HG02759 (cell line): ENCODE results near the gene GPR25.

Experiments
- ATAC-seq: cut with Tn5 transposase; IDR thresholded peaks from one replicate; pipeline ENCODE4 v1.9.1; 2021; ENCODE audit warnings: mild to moderate bottlenecking, moderate library complexity; ENCODE audit not compliant: unreplicated experiment

GPR25 gene, protein sequence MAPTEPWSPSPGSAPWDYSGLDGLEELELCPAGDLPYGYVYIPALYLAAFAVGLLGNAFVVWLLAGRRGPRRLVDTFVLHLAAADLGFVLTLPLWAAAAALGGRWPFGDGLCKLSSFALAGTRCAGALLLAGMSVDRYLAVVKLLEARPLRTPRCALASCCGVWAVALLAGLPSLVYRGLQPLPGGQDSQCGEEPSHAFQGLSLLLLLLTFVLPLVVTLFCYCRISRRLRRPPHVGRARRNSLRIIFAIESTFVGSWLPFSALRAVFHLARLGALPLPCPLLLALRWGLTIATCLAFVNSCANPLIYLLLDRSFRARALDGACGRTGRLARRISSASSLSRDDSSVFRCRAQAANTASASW

DNA sequence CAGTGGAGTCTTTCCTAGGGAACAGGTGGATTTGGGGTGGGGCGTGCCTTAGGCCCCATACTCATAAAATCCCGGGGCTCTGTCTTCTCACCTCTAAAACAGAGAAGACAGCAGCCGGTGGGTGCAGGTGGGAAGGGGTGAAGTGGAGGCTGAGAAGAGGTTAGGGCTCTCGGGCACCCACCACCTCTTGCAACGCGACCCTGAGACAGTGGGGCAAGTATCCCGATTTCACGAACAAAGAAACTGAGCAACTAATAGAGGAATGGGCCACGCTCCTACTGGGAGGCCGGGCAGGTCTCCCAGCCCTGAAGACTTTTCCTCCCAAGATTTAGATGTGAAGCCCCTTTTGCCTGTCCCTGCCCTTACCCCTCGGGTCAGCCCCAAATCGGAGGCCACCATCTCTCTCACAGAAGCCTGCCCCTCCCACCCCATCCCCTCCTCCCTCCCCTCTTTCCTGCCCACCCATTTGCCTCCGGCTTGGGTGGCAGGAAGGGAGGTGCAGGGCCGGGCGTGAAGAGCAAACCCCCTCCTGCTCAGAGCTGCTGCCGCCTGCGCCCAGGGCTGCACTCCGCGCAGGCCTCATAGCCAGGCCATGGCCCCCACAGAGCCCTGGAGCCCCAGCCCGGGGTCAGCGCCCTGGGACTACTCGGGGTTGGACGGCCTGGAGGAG, at the start of gene GPR25:
Gene GPR25 (plus strand): TSS at position 536 of the 670 bp plus-strand sequence. CDS start 57 bp downstream, at position 593.
- no peak for ATAC-seq

DNA sequence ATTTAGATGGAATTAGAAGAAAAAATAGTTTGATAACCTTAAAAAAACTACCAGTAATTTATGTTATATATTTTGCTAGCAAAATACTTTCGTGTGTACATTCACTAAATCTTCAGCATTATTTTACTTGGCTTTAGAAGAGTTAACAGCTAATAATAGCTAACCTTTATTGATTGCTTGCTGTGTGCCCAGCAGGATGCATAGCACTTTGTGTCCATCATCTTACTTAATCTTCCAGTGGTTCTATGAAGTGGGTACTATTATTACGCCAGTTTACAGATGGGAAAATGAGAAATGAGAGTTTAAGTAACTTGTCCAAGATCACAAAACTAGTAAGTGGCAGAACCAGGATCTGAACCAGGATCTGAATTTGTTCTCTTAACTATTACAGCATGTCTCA, 41.7 kb upstream of the GPR25 start:
- no peak for ATAC-seq

DNA sequence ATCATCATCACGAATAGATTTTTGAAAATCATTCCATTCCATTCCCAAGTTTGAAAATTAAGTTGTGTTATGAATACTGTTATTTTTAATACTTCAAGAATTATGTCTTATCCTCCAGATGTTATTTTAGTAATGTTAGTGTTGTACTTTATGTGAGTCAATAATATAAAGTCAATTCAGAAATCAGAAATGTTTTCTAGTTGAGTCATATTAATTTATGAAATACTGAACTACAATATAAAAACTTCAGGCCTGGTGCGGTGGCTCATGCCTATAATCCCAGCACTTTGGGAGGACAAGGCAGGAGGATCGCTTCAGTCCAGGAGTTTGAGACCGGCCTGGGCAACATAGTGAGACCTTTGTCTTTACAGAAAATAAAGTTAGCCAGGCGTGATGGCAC, 38.4 kb upstream of the GPR25 start:
- ATAC-seq = no peak

DNA sequence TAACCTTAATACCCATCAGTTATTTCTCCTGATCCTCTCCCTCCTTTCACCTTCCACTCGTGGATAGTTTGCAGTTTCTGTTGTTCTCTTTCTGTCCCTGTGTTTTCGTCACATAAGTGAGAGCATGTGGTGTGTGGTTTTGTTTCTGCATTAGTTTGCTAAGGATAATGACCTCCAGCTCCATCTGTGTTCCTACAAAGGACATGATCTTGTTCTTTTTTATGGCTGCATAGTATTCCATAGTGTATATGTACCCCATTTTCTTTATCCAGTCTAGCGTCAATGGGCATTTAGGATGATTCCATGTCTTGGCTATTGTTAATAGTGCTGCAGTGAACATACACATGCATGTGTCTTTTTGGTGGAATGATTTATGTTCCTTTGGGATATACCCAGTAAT, 36.6 kb upstream of the GPR25 start:
- no peak for ATAC-seq

DNA sequence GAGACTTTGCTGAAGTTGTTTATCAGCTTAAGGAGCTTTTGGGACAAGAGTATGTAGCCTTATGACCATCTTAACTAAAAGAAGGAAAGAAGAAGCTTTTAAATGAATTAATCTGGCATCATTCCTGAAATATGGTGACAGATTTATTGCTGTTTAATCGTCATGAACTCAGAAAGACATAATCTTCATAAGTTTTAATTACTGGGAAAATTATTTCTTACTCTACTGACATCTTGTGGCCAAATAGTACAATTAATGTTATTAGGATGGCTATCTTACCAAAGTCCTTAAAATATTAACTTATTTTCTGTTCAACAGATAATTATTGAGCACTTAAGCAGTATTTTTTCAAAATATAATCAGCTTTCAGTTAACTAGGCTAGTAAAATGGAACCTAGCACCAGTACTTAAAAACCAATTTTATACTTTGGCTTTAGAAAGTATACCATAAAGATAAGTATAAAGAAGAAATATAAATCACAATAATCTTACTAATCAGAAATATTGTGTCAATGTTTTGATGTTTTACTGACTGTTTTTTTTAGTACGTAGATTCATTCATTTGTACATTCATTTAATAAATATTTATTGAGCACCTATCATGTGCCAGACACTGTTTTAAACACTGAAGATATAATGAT, 34.7 kb upstream of the GPR25 start:
- ATAC-seq = no peak

DNA sequence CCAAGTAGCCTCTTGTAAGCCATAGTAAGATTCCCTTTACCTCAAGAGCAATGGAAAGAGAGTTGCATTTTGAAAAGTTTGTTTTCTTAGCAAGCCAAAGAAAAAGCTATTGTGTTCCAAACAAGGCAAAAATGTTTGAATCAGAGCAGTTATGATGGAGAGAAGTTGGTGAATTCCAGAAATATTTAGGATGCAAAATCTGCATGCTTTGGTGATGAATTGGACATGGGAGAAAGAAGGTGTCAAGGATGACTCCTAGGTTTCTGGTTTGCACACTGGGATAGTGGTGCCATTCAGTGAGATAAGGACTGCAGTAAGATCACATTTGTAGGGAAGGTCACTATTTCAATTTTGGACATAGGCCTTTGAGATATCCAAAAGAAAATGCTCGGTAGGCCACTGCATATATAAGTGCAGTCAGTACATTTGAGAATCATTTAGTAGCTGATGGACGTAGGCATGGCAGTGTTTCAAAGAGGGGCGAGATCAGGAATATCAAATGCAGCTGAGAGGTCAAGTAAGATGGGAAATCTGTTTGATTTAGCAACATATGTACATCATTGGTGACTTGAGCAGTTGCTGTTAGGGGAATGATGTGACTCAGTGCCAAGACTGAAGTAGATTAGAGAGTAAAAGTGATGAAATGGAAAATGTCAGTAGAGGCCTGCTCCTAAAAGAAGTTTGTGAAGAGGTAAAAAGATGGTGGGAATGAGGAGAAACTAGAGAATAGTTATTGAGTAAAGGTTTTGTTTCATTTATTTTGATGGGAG, 33.9 kb upstream of the GPR25 start:
- ATAC-seq = no peak

DNA sequence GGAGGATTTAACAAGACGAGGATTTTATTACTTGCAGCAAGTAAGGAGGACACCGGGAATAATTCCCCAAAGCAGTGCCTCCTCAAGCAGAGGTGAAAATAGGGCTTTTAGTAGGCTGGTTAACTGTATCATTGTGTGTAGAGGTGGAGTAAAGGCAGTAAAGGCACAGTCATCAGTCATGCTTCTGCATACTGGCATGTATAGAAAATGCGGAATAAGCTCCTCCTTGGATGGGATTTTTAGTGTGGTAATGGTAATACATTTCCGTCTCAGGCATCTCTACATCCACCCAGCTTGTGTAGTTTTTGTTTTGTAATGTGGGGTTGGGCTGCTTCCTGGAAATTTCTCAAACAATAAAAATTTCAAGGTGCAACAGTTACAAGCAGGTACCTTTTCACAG, 27.4 kb upstream of the GPR25 start:
- ATAC-seq = no peak

DNA sequence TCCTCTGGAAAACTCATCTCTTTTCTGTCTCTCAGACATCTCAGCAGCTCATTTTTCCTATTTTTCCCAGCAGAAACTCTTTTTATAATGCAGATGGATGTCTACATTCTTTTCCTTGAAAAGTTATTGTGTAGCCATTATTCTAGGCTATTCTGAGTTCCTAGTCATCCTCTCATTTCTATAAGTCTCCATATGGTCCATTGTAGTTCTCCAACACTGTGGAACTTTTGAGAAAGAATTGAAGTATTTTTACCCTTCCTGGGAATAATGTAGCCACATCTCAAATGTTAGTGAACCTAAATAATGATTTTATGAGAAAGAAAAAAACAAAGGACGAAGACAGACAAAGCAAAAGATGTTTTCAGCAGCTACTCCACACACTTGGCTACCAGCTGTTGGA, 26.4 kb upstream of the GPR25 start:
- no peak for ATAC-seq

DNA sequence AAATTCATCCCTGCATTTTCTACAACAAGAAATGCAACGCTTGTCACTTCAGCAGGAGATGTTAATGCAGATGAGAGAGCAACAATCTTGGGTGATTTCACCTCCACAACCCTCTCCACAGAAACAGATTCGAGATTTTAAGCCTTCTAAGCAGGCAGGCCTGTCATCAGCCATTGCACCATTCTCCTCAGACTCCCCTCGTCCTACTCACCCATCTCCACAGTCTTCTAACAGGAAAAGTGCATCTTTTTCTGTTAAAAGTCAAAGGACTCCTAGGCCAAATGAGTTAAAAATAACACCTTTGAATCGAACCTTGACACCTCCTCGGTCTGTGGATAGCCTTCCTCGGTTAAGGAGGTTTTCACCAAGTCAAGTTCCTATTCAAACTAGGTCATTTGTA, 23.4 kb upstream of the GPR25 start:
- ATAC-seq = no peak

DNA sequence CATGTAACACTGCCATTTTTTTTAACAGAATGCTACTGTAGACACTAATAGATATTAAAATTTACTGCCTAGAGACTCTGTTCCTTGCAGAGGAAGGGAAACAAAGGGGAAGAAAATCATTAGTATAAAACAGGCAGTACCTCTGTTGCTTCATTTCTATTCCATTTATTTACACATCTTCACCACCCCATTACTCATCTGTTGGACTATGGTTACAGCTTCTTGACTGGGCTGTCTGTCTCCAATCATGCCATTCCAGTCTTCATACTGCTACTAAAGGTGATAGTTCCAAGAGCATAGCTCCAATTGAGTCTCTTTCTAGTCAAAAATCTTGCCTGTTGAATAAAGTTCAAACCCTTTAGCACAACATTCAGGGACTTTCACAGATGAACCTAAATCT, 22.2 kb upstream of the GPR25 start:
- ATAC-seq = no peak

DNA sequence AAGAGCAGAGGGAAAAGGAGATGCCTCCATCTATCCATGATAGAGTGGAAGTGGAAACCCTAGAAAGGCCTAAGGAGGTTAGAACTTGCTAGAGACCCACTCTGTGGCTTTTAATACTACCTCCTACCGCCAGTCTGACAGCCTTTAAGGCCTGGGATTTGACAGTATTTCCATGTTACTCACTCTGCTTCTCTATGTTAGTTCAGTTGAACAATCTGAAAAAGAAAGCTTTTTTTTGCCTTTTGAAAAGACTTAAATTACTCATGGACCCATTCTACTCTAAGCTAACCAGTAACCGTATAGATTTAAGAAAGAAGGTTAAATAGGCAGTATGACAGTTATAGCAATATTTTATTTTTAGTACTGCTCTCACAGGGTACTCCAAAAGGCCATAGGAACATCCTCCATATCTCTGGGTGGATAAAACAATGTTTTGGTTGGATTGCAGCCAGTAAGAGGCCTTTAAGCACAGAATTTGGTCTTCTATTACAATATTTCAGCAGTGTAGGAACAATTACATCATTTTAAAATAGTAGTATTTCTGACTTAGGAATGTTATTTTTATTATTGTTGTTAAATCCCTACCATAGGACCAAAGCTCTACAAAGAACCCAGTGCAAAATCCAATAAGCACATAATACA, 15.9 kb upstream of the GPR25 start:
- no peak for ATAC-seq

DNA sequence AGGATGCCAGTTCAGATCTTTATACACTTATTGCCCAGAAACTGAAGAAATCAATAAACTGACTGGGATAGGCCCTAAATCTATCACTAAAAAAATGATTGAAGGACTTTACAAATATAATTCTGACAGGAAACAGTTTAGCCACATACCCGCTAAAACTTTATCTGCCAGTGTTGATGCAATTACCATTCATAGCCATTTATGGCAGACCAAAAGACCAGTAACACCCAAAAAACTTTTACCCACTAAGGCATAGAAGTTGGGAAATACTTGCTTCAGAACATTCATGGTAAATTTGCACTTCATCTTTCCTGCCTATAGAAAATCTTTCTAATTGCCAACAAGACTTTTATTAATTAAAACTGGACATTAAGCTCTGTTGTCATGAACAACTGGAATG, 15.0 kb upstream of the GPR25 start:
- ATAC-seq = no peak

DNA sequence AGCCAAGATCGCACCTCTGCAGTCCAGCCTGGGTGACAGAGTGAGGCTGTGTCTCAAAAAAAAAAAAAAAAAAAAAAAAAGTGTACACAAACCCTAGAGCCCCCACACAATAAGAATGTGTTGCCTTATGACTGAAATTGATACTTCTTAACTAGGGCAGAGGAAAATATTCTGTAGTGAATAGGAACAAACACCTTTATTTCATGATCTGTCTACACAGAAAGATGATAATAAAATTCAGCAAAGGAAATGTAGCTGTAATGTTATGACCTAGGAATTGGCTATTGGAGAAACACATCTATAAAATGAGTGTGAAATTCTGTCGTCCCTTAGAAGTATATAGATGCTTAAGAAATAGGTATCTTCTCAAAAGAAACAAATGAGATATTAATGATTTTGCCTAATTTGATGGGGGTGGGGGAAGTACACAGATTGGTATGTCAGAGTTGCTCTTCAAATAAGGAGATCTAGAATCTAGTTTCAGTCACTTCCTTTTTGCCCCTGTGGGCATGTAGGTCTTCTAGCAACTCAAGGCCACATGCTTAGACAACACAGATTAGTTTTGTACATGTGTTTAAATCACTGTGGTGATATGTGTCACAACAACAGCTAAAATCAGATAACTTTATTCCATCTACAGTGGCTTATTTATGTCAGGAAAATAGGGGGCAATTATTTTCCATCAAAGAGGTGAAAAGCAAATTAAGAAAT, 10.7 kb upstream of the GPR25 start:
- no peak for ATAC-seq

DNA sequence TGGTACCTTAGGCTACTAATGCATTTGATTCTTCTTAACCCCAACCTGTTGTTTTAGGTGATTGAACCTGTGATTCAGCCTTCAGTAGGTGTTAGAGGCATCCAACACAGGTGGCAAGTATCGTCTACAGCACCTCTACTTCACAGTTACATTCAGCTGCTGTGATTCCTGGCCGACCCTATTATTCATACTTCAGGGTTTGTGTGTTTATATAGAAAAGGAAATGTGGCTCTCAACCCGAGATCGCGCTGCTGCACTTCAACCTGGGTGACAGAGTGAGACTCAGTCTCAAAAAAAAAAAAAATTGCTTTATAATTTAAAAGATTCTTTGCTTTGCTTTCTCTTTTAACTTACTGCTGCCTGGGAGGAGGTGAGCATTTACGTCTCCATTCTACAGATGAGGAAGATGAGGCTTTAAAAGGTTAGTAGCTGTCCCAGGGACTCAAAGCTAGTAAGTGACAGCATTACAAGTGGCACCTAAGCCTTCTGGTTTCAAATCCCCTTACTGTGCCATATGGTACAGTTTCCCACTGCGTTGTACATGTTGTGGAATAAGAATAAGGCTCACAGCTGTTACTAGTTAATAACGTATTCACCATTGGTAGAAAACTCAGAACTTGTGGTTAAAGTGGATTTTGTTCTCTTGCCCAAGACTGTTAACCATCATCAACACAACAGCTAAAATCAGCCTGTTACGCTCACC, 9.9 kb upstream of the GPR25 start:
- no peak for ATAC-seq

DNA sequence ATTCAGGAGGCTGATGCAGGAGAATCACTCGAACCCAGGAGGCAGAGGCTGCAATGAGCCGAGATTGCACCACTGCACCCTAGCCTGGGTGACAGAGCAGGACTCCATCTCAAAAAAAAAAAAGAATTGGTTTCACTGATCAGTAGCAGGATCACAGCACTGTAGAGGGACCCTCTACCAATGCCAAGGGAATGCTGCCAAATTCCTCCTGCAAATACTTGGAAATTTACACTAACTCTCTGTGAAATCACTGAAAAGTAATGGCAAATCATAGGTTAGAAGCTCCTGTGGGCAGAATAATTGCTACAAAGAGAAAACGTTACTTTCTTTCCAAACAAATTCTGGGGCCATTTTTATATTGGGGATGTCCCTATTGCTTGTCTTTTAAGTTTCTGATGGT, 6.7 kb upstream of the GPR25 start:
- no peak for ATAC-seq

DNA sequence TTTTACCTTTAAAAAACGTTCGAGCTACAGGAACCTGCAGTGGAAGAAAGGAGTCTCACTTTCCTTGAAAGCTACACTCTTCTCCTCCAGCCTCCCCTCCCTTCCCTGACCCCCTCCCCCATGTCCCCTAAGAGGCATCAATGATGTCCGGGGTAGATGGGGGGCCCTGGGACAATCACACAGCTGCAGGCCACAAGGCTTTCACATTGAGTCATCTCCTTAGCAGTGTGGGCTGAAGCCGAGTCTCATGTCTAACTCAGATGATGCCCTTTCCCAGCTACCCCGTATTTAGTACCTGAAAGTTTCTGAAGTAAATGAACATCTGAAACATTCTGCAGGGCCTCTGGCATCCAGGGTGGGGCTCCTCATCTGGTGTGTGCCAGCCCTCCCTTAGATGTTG, 6.3 kb upstream of the GPR25 start:
- ATAC-seq = peak; percentile 80

DNA sequence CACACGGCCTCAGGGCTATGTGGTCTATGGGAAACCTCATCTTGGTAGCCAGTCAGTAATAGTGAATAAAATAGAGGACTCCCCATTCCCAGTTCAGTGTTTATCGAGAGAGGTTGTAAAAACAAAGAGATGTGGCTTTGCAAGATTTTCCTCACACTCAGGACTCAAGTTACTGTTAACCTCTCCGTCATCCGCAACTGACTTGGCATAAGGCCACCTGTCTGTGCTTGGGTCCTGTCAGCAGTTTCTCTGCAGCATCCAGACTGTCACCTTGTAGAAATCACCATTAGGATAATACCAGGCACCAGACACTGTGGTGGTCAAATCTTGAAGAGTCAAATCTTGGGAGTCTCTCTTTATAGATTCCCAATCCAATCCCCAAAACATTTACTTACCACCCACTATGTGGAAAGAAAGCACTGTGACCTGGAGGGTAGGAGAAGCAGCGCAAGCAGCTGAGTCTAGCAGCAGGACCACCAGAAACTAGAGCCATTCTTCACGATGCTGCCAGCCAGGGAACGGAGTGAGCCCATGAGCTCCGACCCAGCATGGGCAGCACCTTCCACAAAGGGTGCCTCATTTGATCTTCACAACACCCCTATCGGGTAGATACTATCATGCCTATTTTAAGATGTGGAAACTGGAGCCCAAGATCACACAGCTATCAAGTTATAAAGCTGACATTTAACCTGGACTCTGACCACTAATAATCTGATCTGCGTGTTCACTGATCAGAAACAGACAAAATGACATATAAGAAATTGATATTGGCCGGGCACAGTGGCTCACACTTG, 5.6 kb upstream of the GPR25 start:
- no peak for ATAC-seq

DNA sequence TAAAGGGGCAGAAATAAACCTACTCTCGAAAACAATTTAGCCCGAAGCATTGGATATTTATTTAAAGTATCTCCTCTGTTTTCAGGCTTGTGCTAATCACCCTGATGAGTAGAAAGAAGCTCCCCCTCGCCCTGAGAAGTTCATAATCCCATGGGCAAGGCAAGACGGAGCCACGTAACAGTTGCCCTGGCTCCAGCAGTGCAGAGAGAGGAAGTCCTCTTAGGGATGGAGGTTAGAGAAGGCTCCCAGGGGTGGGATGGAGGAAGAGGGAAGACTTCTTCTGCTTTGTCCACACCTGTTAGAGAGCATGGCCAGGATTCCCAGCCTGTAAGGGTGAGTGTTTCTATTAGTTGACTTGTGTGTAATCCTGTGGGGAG, 3.4 kb upstream of the GPR25 start:
- no peak for ATAC-seq
